Measurements from ENCODE around the gene CCDC30.

DNA sequence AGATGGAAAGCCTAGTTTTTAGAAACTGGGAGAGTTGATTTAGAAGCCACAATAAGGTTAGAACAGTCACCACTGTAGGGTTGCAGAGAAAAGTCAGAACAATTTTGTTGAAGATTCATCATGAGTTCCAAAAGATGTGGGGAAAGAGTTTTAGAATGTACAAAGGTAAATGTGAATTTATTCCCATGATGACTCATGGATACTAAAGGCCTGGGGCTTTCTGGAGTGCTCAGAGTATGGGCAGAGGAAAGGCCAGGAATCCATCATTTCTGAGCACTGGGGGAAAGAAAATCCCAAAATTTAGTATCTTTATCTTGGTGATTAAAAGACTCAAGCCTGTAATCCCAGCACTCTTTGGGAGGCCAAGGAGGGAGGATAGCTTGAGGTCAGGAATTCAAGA is 236.9 kb downstream of the CCDC30 start:
- TF ChIP-seq, protein P1, sequence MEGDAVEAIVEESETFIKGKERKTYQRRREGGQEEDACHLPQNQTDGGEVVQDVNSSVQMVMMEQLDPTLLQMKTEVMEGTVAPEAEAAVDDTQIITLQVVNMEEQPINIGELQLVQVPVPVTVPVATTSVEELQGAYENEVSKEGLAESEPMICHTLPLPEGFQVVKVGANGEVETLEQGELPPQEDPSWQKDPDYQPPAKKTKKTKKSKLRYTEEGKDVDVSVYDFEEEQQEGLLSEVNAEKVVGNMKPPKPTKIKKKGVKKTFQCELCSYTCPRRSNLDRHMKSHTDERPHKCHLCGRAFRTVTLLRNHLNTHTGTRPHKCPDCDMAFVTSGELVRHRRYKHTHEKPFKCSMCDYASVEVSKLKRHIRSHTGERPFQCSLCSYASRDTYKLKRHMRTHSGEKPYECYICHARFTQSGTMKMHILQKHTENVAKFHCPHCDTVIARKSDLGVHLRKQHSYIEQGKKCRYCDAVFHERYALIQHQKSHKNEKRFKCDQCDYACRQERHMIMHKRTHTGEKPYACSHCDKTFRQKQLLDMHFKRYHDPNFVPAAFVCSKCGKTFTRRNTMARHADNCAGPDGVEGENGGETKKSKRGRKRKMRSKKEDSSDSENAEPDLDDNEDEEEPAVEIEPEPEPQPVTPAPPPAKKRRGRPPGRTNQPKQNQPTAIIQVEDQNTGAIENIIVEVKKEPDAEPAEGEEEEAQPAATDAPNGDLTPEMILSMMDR (IDR thresholded peaks at IDR 0.05 in 8 of 11, conservative IDR thresholded peaks at IDR 0.05 in 3 of 11): no peak
- TF ChIP-seq POLR2A (IDR thresholded peaks at IDR 0.05) (no peak), POLR2AphosphoS5 (IDR thresholded peaks at IDR 0.05) (no peak)
